ENCODE measurements around the gene EMSY. TPM values are rescaled to one million over a fixed set of nuclear protein-coding genes. Genes with fewer than 3 reads are reported as not detected.

Gene EMSY
- total RNA-seq, 1 donor from 2014 or later = 18.7 TPM

GRCh38 chr11:76543006-76543703, 98.3 kb downstream of the EMSY start:
- Histone ChIP-seq H3K9me3 (replicated peaks) (no peaks in the 10 kb centered on the region), H3K4me1 (peaks cover 6% of the 10 kb centered on the region), H3K27me3 (ENCODE audit: low read depth) (no peaks in the 10 kb centered on the region), H3K36me3 (peaks cover 80% of the 10 kb centered on the region), H3K4me3 (no peak overlapping the region), H3K27ac (replicated peaks) (no peak overlapping the region)
- no peak for TF ChIP-seq CTCF (IDR thresholded peaks at IDR 0.05; ENCODE audit: borderline replicate concordance)
- intact Hi-C loops (cut with micrococcal nuclease) = no loop called here
- DNase-seq = peak; percentile 43

GRCh38 chr11:76550781-76551180, 106.0 kb downstream of the EMSY start:
- intact Hi-C loops (cut with micrococcal nuclease) = no loop called here
- H3K9me3 ChIP-seq (replicated peaks) = no peaks in the 10 kb centered on the region
- DNase-seq = no peak
- H3K4me3 ChIP-seq = no peak overlapping the region
- no peak overlapping the region for H3K27ac ChIP-seq (replicated peaks)
- no peak for TF ChIP-seq CTCF (IDR thresholded peaks at IDR 0.05; ENCODE audit: borderline replicate concordance)
- H3K36me3 ChIP-seq = peaks cover 22% of the 10 kb centered on the region
- H3K4me1 ChIP-seq = no peaks in the 10 kb centered on the region
- no peaks in the 10 kb centered on the region for H3K27me3 ChIP-seq (ENCODE audit: low read depth)

GRCh38 chr11:76551400-76551799, 106.6 kb downstream of the EMSY start:
- TF ChIP-seq CTCF (IDR thresholded peaks at IDR 0.05; ENCODE audit: borderline replicate concordance) = peak; percentile 57
- intact Hi-C loops (cut with micrococcal nuclease) = no loop called here

GRCh38 chr11:76552987-76553386, 108.2 kb downstream of the EMSY start:
- Histone ChIP-seq H3K27me3 (ENCODE audit: low read depth) (no peaks in the 10 kb centered on the region), H3K9me3 (replicated peaks) (no peaks in the 10 kb centered on the region), H3K36me3 (peaks cover 10% of the 10 kb centered on the region), H3K27ac (replicated peaks) (no peak overlapping the region), H3K4me1 (no peaks in the 10 kb centered on the region), H3K4me3 (no peak overlapping the region)
- intact Hi-C loops (cut with micrococcal nuclease) = no loop called here
- no peak for DNase-seq
- TF ChIP-seq CTCF (IDR thresholded peaks at IDR 0.05; ENCODE audit: borderline replicate concordance) = no peak

More at GRCh38 chr11:76551400-76551799, 106.6 kb downstream of the EMSY start:
- H3K36me3 ChIP-seq = peaks cover 16% of the 10 kb centered on the region
- no peak overlapping the region for H3K4me3 ChIP-seq
- H3K9me3 ChIP-seq (replicated peaks) = no peaks in the 10 kb centered on the region
- no peak overlapping the region for H3K27ac ChIP-seq (replicated peaks)
- H3K27me3 ChIP-seq (ENCODE audit: low read depth) = no peaks in the 10 kb centered on the region
- H3K4me1 ChIP-seq = no peaks in the 10 kb centered on the region
- DNase-seq = no peak

DNA sequence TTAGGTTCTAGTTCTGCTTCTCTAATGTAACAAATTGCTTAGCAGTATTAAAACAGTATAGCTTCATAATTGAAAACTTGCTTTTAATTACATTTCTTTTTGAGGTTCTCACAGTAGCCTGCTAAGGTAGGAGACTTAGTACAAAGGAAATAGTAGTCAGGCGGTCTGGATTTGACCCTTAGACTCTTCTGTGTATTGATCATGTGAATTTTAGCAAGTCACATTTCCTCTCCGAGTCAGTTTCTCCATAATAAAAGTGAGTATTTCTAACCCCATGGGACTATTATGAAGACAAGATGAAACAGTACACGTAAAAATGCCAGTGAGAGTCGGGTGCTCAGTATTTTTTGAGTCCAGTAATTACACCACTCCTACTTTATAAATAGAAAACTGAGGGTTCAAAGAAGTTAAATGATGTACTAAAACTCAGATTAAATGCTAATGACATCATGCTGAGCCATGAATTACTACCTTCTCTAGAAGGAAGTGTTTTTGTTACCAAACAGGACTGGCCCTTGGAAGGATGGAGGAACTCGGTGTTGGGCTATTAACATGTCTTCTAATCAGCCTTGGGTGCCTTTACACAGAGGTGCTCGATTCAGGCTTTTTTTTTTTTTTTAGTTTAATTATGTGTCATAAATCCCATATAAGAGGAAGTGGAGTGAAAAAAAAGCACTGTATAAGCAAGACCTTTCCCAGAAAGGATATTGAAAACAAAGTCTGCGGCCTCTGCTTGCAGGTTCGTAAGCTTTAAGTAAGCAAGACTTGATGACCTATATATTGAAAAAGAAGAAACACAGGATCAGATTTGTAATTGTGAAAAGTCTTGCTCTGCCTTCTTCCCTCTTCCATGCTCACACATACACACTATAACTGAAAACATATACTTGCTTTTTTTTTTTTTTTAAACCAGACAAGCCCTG, 109.0 kb downstream of the EMSY start:
- H3K9me3 ChIP-seq (replicated peaks) = no peaks in the 10 kb centered on the region
- no peak for DNase-seq
- H3K27ac ChIP-seq (replicated peaks) = no peak overlapping the region
- no peak for TF ChIP-seq CTCF (IDR thresholded peaks at IDR 0.05; ENCODE audit: borderline replicate concordance)
- peaks cover 2% of the 10 kb centered on the region for H3K36me3 ChIP-seq
- intact Hi-C loops (cut with micrococcal nuclease) = no loop called here
- H3K27me3 ChIP-seq (ENCODE audit: low read depth) = no peaks in the 10 kb centered on the region
- H3K4me3 ChIP-seq = no peak overlapping the region
- H3K4me1 ChIP-seq = no peaks in the 10 kb centered on the region
